Stimulated activated CD8-positive, alpha-beta memory T cell treated with anti-CD3 and anti-CD28 coated beads, Interleukin-2, amount 100 ng/mL, for 1 hour (primary cell): Measurements from ENCODE around the gene GDF7.
A peak's percentile ranks its signal among the peaks of the same experiment; 100 is the strongest.

Experiments used
- DNase-seq, 2 donors: peaks; one replicate each; pipeline ENCODE4 v3.0.0-alpha.2; 2020; ENCODE audit warnings: low read depth in 2 of 2

Gene GDF7

GRCh38 chr2:20629181-20629580 lies 37.8 kb upstream of the GDF7 start:
- no peak for DNase-seq

DNA sequence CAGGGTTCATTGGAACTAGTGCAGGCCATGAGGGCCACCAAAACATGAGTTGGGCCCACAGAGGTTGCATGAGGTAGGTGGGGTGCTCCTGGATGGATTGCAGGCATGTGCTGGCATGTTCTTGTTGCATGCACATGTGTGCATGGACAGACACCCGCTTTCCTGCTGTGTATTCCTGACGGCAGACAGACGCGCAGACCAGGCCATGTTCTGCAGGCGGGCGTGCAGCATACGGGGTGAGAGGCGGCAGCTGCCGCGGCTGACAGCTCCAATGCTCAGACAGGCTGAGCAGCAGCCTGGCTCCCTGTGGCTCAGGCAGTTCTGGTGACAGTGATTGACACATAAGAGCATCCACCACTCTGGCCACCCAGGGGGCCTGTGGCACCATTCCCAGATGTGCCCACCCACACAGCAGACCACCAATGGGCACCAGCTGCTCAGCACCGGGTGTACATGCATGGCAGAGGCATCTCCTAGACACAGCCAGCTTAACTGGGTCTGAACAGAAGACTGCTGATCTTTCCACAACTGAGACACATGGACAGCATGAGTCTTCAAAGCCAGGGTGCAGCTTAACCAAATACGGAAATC lies 37.3 kb upstream of the GDF7 start:
- no peak for DNase-seq

DNA sequence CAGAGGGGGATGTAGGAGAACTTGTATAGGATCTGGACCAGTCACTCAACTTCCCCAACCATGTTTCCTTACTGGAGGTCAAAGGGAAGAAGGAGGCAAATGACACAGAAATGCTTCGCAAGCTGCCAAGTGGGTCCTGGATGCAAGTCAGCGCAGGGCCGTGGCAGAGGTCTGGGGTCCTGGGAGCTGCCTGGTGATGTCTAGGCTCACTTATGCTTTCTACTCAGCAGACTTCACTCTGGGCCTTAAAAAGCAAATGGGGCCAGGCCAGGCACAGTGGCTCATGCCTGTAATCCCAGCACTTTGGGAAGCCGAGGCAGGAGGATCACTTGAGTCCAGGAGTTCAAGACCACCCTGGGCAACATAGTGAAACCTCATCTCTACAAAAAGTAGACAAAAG lies 36.0 kb upstream of the GDF7 start:
- DNase-seq: no peak

DNA sequence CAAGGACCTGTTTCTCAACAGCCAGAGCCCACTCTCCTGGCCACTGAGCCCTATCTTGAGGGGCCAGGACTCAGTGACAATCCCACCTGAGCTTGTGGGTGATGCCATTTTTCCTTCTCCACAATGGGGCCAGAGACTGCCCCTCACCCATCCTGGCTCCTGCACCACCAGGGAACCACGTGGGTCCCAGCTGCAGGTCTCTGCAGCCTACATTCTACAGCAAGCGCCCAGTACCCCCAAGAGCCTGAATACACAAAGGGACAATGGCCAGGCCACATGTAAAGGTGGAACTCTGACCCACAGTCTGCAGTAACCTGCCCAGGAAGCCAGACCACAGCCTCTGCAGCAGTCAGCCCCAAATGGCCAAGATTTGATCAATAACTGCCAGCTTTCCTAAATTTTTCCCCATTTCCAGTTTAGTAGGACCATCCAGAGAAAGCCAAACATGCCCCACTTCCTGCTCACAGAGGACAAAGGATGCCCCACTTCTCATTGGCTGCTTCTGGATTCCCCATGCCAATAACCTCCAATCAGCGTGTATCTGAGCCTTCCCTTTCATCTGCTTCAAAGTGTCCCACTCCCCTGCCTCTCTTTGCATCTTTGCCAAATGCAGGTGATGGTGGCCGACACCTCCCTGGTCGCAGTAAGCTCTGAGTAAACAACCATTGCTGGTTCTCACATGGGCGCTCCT lies 35.2 kb upstream of the GDF7 start:
- no peak for DNase-seq

DNA sequence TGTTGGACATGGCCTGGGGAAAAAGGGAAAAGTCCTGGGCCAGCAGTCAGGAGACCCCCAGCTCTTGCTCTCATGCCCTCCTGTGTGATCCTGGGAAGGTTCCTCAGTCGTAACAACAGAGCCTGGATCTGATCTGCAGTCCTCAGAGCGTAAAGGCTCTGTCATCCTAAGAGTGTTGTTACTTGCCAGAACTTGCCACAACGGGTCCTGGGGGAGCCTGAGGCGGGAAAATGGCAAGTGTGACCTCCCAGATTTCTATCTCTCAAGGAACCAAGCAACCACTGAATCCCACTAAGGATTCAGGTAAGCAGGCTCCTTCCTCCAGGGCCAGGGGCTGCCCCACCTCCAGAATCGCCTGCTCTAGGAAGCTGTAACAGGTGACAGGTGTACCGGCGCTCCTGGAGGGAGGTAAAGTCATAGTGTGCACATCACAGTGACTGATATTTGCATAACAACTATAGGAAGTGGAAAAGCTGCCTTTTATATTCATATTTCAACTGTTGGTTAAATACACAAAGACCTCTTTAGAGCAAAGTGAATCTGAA lies 34.4 kb upstream of the GDF7 start:
- DNase-seq: no peak

DNA sequence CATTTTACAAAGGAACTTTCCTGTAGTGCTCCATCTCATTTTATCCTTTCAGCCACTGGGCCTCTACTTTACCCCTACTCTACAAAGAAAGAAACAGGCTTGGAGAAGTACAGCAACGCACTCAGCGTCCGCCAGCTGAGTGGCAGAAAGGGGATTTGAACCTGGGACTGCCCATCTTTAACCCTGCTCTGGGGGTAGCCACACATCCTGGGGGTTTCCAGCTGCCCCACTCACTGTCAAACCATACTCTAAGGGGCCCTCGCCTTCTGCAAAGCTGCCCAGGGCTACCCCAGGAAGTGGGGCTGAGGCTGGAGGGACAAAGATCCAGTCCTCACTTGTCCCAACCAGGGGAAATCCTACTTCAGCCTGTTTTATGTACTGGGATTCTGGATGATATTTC lies 33.9 kb upstream of the GDF7 start:
- DNase-seq: no peak

GRCh38 chr2:20633794-20634506 lies 33.0 kb upstream of the GDF7 start:
- no peak for DNase-seq

DNA sequence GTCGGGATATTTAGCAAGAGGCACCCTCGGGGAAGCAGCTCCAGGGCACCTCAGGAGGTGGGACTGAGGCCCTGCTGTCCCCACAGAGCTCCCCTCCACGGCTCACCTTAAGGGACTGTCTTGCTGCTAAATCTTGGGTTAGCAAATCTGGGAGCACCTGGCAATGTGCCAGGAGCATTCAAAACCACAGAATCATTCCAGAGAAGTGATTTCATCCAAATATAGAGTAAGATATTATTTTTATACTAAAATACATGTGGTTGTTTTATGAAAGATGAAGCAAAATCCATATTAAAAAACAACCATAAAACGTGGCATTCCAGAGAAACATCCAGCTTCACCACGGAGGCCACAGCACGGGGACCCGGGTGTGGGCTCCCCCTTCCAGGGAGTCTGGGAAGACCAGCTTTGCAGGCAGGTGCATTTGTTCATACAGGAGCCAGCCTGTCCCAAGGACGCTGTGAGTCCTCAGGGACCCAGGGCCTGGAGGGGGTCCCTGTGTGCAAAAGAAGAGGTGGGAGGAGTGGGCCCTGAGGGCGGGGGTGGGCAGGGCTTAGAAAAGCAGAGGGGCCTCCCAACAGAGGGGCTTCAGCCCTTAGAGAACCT lies 32.3 kb upstream of the GDF7 start:
- DNase-seq: no peak

DNA sequence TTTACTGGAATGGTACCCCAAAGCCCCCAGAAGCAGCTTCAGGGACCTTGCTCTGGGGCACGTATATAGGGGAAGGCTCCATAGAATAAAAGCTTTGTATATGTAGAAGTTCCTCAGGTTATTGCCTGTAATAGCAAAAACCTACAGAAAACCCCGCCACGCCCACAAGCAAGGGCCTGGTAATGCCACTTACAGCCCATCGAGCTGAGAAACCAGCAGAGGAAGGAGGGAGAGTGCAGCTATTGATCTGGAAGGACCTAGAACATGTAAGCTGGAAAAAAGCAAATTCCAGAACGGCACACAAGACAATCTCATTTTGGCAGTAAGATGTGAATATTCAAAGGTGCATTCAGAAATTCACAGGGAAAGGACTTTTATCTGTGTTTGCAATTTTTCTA lies 31.8 kb upstream of the GDF7 start:
- no peak for DNase-seq

DNA sequence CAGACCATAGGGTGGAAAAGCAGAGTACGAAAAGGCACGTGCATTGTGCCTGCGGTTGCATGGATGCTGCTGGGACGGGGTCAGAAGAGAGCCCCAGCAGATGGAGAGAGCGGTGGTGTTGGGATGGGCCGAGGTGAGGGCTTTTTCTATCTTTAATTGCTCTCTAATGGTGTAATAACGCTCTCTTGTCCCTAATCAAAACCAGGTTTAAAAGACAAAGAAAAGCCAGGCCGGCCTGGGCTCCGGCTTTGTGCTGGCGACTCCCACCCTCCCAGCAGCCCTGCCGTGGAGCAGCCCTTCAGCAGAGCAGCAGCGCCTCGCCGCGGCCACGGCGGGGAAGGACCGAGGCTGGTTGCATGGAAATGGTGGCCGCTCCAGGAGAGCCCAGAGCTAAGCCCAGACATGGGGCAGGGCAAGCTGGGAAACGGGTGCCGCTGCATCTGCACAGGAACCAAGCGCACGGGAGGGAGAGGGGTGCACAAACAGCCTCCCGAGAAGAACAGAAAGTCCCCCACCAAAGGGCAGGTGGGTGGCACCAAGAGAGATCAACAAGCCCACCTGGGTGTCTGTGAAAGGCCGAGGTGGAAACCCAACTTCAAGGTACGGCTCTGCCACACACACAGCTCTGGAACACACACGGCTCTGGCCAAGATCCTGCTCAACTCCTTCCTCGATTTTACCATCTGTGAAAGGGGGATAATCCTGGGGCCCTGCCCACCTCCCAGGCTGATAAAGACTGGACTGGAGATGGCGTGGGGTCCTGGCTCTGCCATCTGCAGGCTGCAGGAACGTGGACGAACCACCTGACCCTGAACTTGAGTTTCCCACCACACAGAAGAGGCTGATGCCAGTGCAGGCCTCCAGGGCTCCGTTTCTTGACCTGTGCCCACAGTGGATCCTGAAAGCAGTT lies 31.0 kb upstream of the GDF7 start:
- DNase-seq: no peak

GRCh38 chr2:20637147-20637546 lies 29.8 kb upstream of the GDF7 start:
- DNase-seq: no peak

DNA sequence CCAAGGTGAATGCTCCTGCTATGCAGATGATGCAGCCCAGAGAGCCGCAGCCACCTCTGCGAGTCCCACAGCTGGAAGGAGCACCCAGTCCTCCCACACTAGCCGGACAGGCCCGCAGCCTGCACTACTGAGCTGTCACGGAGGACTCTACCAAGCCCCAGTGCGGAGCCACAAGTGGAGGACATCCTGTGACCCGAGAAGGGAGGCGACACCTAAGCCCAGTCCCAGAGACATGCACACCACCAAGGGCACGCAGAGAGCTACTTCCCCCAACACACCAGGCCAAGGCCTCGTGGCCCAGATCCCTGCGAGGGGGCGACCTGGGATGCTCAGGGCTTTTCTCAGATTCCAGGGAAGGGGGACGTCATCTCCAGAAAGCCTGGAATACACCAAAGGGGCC lies 28.9 kb upstream of the GDF7 start:
- DNase-seq: no peak

- DNase-seq: no peak
These were observed 28.1 kb upstream of the GDF7 start for GRCh38 chr2:20638646-20639430.

DNA sequence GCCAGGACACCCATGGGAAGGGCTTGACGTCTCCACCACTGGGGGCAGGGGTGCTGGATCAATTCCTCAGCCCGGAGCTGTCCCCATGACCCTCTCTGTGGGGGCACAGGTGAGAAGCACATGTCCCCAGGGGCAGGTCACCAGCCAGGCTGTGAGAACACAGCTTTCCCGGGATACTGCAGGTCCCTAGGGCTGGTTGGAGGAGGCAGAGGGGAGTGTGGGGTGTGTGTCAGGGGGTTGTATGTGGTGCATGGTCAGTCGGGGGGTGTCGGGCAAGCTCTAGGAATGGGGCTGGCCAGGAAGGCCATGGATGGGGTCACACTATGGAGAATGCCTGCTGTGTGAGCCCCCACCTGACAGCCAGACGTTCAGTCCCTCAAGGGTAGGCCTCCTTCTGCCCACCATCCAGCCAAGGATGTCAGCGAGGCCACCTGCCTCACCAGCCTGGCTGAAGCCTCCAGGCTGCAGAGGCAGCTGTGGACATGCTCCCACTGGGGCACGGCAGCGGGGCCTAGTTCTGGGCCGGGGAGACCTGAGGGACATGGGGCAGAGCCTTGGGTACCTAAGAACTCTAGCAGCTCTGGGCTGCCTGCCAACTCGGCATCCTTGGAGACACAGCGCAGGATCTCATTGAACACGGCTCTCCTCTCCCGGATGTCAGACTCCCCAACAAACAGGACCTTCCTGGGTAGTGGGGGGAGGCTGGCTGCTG lies 26.4 kb upstream of the GDF7 start:
- DNase-seq: no peak

DNA sequence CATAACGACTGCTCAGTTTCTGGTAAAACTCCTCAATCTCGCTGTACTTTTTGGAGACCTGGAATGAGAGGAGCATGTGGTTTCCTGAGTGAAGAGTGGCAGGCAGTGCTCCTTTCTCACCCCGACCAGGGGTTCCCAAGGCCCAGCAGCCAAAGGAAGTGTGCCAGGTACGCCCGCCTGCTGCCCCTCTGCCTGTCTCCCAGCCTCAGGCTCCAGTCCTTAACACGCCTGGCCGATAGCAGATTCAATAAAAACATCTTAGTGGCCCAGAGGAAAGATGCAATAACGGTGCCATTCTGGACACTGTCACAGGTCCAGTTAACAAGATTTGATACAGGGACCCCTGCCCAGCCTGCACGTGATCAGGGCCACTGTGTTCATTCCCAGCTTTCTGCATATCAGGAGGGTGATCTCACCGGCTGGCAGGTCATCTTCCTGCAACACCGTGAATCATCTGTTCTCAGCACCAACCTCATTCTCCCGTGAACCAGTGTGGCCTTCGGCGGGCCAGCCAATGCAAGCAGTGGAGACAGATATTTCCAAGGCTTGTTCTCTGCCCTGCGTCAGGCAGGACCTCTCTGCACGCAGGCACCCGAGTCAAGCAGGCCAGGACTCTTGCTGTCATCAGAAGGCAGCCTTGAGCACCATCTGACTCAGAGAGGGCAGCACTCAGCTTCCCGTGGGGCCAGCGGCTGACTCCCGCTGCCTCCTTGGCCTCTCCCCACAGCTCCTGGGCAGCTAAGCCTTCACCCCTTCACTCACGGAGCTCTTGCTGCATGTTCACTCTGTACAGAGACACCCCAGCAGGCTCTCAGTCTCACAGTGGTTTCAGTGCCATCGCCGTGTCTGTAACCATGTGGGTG lies 25.6 kb upstream of the GDF7 start:
- DNase-seq: no peak

GRCh38 chr2:20642055-20642971 lies 24.6 kb upstream of the GDF7 start:
- peak; percentile 43 to 56 for DNase-seq

GRCh38 chr2:20643060-20643459 lies 23.9 kb upstream of the GDF7 start:
- no peak for DNase-seq

GRCh38 chr2:20643826-20644225 lies 23.1 kb upstream of the GDF7 start:
- no peak for DNase-seq
